ENCODE data around the gene GPATCH8.

- no peak for TF ChIP-seq CTCF (IDR thresholded peaks at IDR 0.05; ENCODE audit: poor library complexity, severe bottlenecking)
- TF ChIP-seq, protein P1, sequence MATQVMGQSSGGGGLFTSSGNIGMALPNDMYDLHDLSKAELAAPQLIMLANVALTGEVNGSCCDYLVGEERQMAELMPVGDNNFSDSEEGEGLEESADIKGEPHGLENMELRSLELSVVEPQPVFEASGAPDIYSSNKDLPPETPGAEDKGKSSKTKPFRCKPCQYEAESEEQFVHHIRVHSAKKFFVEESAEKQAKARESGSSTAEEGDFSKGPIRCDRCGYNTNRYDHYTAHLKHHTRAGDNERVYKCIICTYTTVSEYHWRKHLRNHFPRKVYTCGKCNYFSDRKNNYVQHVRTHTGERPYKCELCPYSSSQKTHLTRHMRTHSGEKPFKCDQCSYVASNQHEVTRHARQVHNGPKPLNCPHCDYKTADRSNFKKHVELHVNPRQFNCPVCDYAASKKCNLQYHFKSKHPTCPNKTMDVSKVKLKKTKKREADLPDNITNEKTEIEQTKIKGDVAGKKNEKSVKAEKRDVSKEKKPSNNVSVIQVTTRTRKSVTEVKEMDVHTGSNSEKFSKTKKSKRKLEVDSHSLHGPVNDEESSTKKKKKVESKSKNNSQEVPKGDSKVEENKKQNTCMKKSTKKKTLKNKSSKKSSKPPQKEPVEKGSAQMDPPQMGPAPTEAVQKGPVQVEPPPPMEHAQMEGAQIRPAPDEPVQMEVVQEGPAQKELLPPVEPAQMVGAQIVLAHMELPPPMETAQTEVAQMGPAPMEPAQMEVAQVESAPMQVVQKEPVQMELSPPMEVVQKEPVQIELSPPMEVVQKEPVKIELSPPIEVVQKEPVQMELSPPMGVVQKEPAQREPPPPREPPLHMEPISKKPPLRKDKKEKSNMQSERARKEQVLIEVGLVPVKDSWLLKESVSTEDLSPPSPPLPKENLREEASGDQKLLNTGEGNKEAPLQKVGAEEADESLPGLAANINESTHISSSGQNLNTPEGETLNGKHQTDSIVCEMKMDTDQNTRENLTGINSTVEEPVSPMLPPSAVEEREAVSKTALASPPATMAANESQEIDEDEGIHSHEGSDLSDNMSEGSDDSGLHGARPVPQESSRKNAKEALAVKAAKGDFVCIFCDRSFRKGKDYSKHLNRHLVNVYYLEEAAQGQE (IDR thresholded peaks at IDR 0.05; ENCODE audit: borderline replicate concordance): peak; percentile 11
- peak; percentile 58 for TF ChIP-seq POLR2AphosphoS5 (IDR thresholded peaks at IDR 0.05)
- TF ChIP-seq RAD21 (conservative IDR thresholded peaks at IDR 0.05): no peak
- TF ChIP-seq EP300 (conservative IDR thresholded peaks at IDR 0.05; ENCODE audit: poor library complexity, severe bottlenecking): no peak
- peak; percentile 36 for TF ChIP-seq TAF1 (IDR thresholded peaks at IDR 0.05; ENCODE audit: low read depth)
- no peak for TF ChIP-seq EZH2 (IDR thresholded peaks at IDR 0.05; ENCODE audit: borderline replicate concordance, insufficient read depth, low read length, poor library complexity, severe bottlenecking)
- no peak for TF ChIP-seq MXI1 (conservative IDR thresholded peaks at IDR 0.05; ENCODE audit: poor library complexity, severe bottlenecking)
These were observed 140.1 kb downstream of the GPATCH8 start for GRCh38 chr17:44362949-44363612.

Measured in neural cell (in vitro differentiated cells).